ENCODE measurements around the gene EDEM3. TPM values are rescaled to one million over a fixed set of nuclear protein-coding genes. Genes with fewer than 3 reads are reported as not detected.

Gene EDEM3
- total and polyA plus RNA-seq, 7 experiments from 2014 or later: 9.3 to 55.9 (median 29.5) TPM

DNA sequence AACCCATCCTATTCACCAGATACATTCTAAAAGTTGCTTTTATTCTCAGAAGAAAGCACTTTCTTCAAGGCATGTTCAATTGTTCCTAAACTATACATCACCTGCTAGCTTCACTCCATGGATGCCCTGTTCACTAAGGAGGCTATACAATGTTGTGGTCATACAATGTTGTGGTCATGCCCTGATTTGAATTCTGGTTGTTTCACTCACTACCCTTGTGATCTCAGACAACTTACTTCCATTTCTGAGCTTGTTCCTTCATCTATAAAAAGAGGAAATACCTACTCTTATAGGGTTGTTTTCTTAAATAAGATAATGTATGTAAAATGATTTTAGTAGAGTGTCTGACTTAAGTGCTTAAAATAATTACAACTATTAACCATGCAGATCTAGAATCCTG is 19.7 kb downstream of the EDEM3 start:
- peaks cover 9 to 33% (median 18%) of the 10 kb centered on the region in 7 donors for H3K4me1 Mint-ChIP-seq
- no peak overlapping the region for H3K27ac ChIP-seq (ENCODE audit: low read depth, low read length)
- ChIA-PET CTCF (interaction anchor here (0.5 kb wide), 1 partner anchor 1888 kb away, joined by 3 read pairs; no protein-coding TSS in a partner anchor), POLR2A (interaction anchor here (0.5 kb wide), 1 partner anchor 15 kb away, joined by 3 read pairs; no protein-coding TSS in a partner anchor)
- DNase-seq: no peak
- no peak overlapping the region for H3K4me3 Mint-ChIP-seq
- no peaks in the 10 kb centered on the region for H3K27me3 Mint-ChIP-seq
- peaks cover 0 to 13% (median 0%) of the 10 kb centered on the region in 3 experiments for H3K36me3 ChIP-seq (ENCODE audit: control insufficient read depth in 2 of 3, insufficient read depth in 3 of 3, low read length in 3 of 3)
- H3K27me3 ChIP-seq (ENCODE audit: control insufficient read depth in 2 of 2, insufficient read depth in 2 of 2, low read length in 2 of 2): no peaks in the 10 kb centered on the region
- intact Hi-C loops (cut with micrococcal nuclease): loop anchor here in 1 of 2 donors (2.0 to 5.0 kb wide), 2 partner anchors 20 to 33 kb away; no protein-coding TSS in a partner anchor
- no peaks in the 10 kb centered on the region for H3K9me3 ChIP-seq (ENCODE audit: control insufficient read depth in 2 of 3, low read length in 3 of 3)
- peak overlapping the region in 1 of 9 donors; percentile 2 for H3K27ac Mint-ChIP-seq
- H3K36me3 Mint-ChIP-seq: peaks cover 8 to 41% (median 22%) of the 10 kb centered on the region in 5 donors
- no peak for ATAC-seq
- no peaks in the 10 kb centered on the region for H3K9me3 Mint-ChIP-seq
- no peaks in the 10 kb centered on the region for H3K4me1 ChIP-seq (ENCODE audit: control insufficient read depth in 2 of 2, insufficient read depth in 2 of 2, low read length in 2 of 2)
- no peak overlapping the region for H3K4me3 ChIP-seq (ENCODE audit: low read length)

DNA sequence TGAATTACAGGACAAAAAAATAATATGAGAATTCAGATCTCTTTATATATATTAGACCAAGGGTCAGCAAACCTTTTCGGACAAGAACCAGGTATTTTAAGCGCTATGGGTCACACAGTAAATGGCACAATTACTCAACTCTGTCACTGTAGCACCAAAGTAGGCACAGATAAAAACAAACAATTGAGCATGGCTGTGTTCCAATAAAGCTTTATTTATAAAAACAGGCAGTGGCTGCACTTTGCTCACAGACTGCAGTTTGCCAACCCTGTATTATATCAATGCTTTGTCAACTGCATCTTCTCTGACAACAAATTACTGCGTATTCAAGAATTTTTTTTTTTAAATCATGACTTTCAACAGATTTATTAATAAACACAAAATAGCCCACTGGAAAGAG is 29.8 kb downstream of the EDEM3 start:
- intact Hi-C loops (cut with micrococcal nuclease): loop anchor here in 1 of 2 donors (2.0 kb wide), 1 partner anchor 18 kb away; no protein-coding TSS in a partner anchor
- ATAC-seq (no peak), DNase-seq (no peak)
- Histone ChIP-seq H3K4me3 (ENCODE audit: low read length) (no peak overlapping the region), H3K9me3 (ENCODE audit: control insufficient read depth in 2 of 3, low read length in 3 of 3) (no peaks in the 10 kb centered on the region), H3K27me3 (ENCODE audit: control insufficient read depth in 2 of 2, insufficient read depth in 2 of 2, low read length in 2 of 2) (no peaks in the 10 kb centered on the region), H3K36me3 (ENCODE audit: control insufficient read depth in 2 of 3, insufficient read depth in 3 of 3, low read length in 3 of 3) (peaks cover 5 to 24% (median 22%) of the 10 kb centered on the region in 3 experiments), H3K27ac (ENCODE audit: low read depth, low read length) (no peak overlapping the region), H3K4me1 (ENCODE audit: control insufficient read depth in 2 of 2, insufficient read depth in 2 of 2, low read length in 2 of 2) (no peaks in the 10 kb centered on the region)
- peaks cover 0 to 57% (median 31%) of the 10 kb centered on the region in 5 donors for H3K36me3 Mint-ChIP-seq
- ChIA-PET CTCF (no interaction called here), POLR2A (no interaction called here)
- no peaks in the 10 kb centered on the region for H3K9me3 Mint-ChIP-seq
- H3K27me3 Mint-ChIP-seq: no peaks in the 10 kb centered on the region
- peaks cover 0 to 19% (median 3%) of the 10 kb centered on the region in 7 donors for H3K4me1 Mint-ChIP-seq
- no peak overlapping the region for H3K27ac Mint-ChIP-seq
- H3K4me3 Mint-ChIP-seq: no peak overlapping the region

DNA sequence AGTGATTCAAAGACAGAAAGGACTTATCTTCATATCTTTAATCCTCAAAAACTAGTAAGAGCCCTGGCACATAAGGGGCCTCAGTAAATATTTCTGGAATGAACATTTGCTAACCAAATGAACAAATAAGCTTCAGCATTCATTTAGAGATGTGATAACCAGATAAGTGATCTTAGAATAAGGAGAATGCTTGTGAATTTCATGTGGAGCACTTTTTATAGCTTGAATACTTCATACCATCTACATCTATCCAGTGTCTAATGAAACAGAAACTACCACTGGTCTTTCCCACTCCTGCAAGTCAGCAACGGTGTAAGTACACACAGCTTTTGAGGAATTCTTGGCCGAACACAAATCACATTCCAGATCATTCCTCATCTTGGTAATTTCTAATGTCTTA is 38.5 kb downstream of the EDEM3 start:
- DNase-seq: no peak
- peaks cover 0 to 1% (median 0%) of the 10 kb centered on the region in 11 donors for H3K9me3 Mint-ChIP-seq
- intact Hi-C loops (cut with micrococcal nuclease): no loop called here
- H3K27me3 Mint-ChIP-seq: no peaks in the 10 kb centered on the region
- no peak for ATAC-seq
- peaks cover 7 to 53% (median 20%) of the 10 kb centered on the region in 5 donors for H3K36me3 Mint-ChIP-seq
- Histone ChIP-seq H3K4me3 (ENCODE audit: low read length) (no peak overlapping the region), H3K27ac (ENCODE audit: low read depth, low read length) (no peak overlapping the region), H3K9me3 (ENCODE audit: control insufficient read depth in 2 of 3, low read length in 3 of 3) (no peaks in the 10 kb centered on the region), H3K36me3 (ENCODE audit: control insufficient read depth in 2 of 3, insufficient read depth in 3 of 3, low read length in 3 of 3) (peaks cover 8 to 55% (median 33%) of the 10 kb centered on the region in 3 experiments), H3K4me1 (ENCODE audit: control insufficient read depth in 2 of 2, insufficient read depth in 2 of 2, low read length in 2 of 2) (no peaks in the 10 kb centered on the region), H3K27me3 (ENCODE audit: control insufficient read depth in 2 of 2, insufficient read depth in 2 of 2, low read length in 2 of 2) (no peaks in the 10 kb centered on the region)
- POLR2A ChIA-PET: interaction anchor here (0.7 kb wide), 1 partner anchor 38 kb away, joined by 3 read pairs; the partner anchor contains the start of gene EDEM3
- CTCF ChIA-PET: no interaction called here
- H3K4me1 Mint-ChIP-seq: peaks cover 0 to 5% (median 0%) of the 10 kb centered on the region in 7 donors
- peak overlapping the region in 4 of 9 donors; percentile 6 to 48 (median 14) for H3K27ac Mint-ChIP-seq
- H3K4me3 Mint-ChIP-seq: no peak overlapping the region

DNA sequence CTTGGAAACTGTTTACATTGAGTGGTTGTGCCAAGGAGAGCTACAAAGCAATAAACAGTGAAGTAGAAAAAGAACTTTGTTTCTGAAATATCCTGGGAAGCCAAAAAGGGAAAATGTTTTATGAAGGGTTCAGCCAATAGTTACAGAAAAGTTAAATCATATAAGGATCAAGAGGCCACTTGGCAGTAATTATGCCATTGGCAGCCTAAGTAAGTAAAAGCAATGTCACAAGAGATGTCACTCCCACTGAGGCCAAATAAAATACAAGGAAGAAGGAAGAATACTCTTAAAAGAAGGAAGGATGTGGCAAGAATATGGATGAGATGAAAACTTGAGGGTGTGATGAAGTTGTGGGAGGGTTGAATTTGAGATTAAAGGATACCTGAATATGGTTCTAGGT is 45.2 kb downstream of the EDEM3 start:
- Histone ChIP-seq H3K36me3 (ENCODE audit: control insufficient read depth in 2 of 3, insufficient read depth in 3 of 3, low read length in 3 of 3) (peaks cover 16 to 79% (median 35%) of the 10 kb centered on the region in 3 experiments), H3K27me3 (ENCODE audit: control insufficient read depth in 2 of 2, insufficient read depth in 2 of 2, low read length in 2 of 2) (no peaks in the 10 kb centered on the region), H3K9me3 (ENCODE audit: control insufficient read depth in 2 of 3, low read length in 3 of 3) (no peaks in the 10 kb centered on the region), H3K4me1 (ENCODE audit: control insufficient read depth in 2 of 2, insufficient read depth in 2 of 2, low read length in 2 of 2) (no peaks in the 10 kb centered on the region), H3K4me3 (ENCODE audit: low read length) (no peak overlapping the region), H3K27ac (ENCODE audit: low read depth, low read length) (no peak overlapping the region)
- CTCF ChIA-PET: no interaction called here
- Mint-ChIP-seq H3K9me3 (peaks cover 0 to 1% (median 0%) of the 10 kb centered on the region in 11 donors), H3K27me3 (no peaks in the 10 kb centered on the region), H3K36me3 (peaks cover 19 to 65% (median 39%) of the 10 kb centered on the region in 5 donors), H3K4me3 (no peak overlapping the region), H3K27ac (peak overlapping the region in 6 of 9 donors; percentile 1 to 38 (median 20)), H3K4me1 (peaks cover 0 to 4% (median 0%) of the 10 kb centered on the region in 7 donors)
- POLR2A ChIA-PET: interaction anchor here (1.1 kb wide), 1 partner anchor 44 kb away, joined by 3 read pairs; no protein-coding TSS in a partner anchor
- ATAC-seq: no peak
- no peak for DNase-seq
- intact Hi-C loops (cut with micrococcal nuclease): loop anchor here in 1 of 2 donors (10.0 kb wide), 1 partner anchor 1625 kb away; no protein-coding TSS in a partner anchor

DNA sequence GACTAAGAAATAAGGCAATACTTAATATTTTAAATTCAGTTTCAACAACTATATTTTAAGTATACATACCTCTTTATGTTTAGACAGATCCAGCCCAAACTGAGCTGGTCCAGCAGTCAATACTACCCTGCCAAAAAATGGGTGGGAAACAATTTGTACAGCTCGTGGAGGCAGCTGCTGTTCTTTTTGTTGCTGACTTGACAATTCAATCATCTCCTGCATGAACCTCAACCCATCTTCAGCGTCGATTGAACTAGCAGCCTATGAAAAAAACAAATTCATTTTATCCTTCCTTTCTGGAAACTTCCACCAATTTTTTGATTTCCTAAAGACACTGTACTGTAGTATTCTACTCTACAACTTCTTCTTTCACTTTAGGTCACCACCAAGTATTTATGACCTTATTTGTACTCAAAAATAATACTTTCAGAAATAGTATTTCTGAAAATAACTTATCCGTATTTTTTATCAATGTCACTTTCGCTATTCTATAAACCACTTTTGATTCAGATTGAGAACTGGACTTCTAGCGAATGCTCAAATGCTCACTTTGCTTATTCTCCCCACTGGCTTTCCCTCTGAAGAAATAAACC is 46.5 kb downstream of the EDEM3 start:
- ATAC-seq: no peak
- intact Hi-C loops (cut with micrococcal nuclease): loop anchor here in 1 of 2 donors (10.0 kb wide), 1 partner anchor 1627 kb away; no protein-coding TSS in a partner anchor
- H3K27me3 ChIP-seq (ENCODE audit: control insufficient read depth in 2 of 2, insufficient read depth in 2 of 2, low read length in 2 of 2): no peaks in the 10 kb centered on the region
- no peak overlapping the region for H3K4me3 ChIP-seq (ENCODE audit: low read length)
- H3K9me3 ChIP-seq (ENCODE audit: control insufficient read depth in 2 of 3, low read length in 3 of 3): no peaks in the 10 kb centered on the region
- Mint-ChIP-seq H3K9me3 (peaks cover 0 to 1% (median 0%) of the 10 kb centered on the region in 11 donors), H3K4me3 (no peak overlapping the region), H3K27me3 (no peaks in the 10 kb centered on the region), H3K36me3 (peaks cover 12 to 65% (median 40%) of the 10 kb centered on the region in 5 donors), H3K27ac (peak overlapping the region in 3 of 9 donors; percentile 1 to 64 (median 60)), H3K4me1 (peaks cover 0 to 4% (median 0%) of the 10 kb centered on the region in 7 donors)
- no peak overlapping the region for H3K27ac ChIP-seq (ENCODE audit: low read depth, low read length)
- no peak for DNase-seq
- CTCF ChIA-PET: no interaction called here
- POLR2A ChIA-PET: no interaction called here
- peaks cover 17 to 81% (median 35%) of the 10 kb centered on the region in 3 experiments for H3K36me3 ChIP-seq (ENCODE audit: control insufficient read depth in 2 of 3, insufficient read depth in 3 of 3, low read length in 3 of 3)
- no peaks in the 10 kb centered on the region for H3K4me1 ChIP-seq (ENCODE audit: control insufficient read depth in 2 of 2, insufficient read depth in 2 of 2, low read length in 2 of 2)

DNA sequence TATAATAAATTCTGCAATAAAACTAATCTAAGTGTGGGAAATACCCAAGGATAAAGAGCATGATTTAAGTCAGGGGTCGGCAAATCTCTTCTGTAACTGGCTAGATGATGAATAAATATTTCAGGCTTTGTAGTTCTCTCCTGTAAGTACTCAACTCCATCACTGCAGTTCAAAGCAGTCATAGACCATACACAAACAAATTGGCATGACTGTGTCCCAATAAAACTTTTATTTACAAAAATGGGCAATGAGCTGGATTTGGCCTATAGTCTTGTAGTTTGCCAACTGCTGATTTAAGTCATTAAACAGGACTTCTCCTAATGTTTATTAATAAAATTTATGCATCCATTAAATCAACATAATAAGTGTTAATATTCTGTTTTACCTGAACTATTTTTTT is 49.4 kb downstream of the EDEM3 start:
- H3K4me3 ChIP-seq (ENCODE audit: low read length): no peak overlapping the region
- no peaks in the 10 kb centered on the region for H3K27me3 ChIP-seq (ENCODE audit: control insufficient read depth in 2 of 2, insufficient read depth in 2 of 2, low read length in 2 of 2)
- Mint-ChIP-seq H3K36me3 (peaks cover 24 to 70% (median 56%) of the 10 kb centered on the region in 5 donors), H3K27ac (peak overlapping the region in 1 of 9 donors; percentile 15), H3K4me1 (peaks cover 0 to 7% (median 2%) of the 10 kb centered on the region in 7 donors), H3K9me3 (no peaks in the 10 kb centered on the region), H3K4me3 (no peak overlapping the region), H3K27me3 (no peaks in the 10 kb centered on the region)
- intact Hi-C loops (cut with micrococcal nuclease): loop anchor here in 1 of 2 donors (10.0 kb wide), 1 partner anchor 1630 kb away; no protein-coding TSS in a partner anchor
- no peak overlapping the region for H3K27ac ChIP-seq (ENCODE audit: low read depth, low read length)
- H3K36me3 ChIP-seq (ENCODE audit: control insufficient read depth in 2 of 3, insufficient read depth in 3 of 3, low read length in 3 of 3): peaks cover 21 to 80% (median 30%) of the 10 kb centered on the region in 3 experiments
- ATAC-seq (no peak), DNase-seq (no peak)
- ChIA-PET POLR2A (no interaction called here), CTCF (no interaction called here)
- no peaks in the 10 kb centered on the region for H3K9me3 ChIP-seq (ENCODE audit: control insufficient read depth in 2 of 3, low read length in 3 of 3)
- H3K4me1 ChIP-seq (ENCODE audit: control insufficient read depth in 2 of 2, insufficient read depth in 2 of 2, low read length in 2 of 2): no peaks in the 10 kb centered on the region

Data from naive thymus-derived CD4-positive, alpha-beta T cell (primary cell).